ENCODE measurements around the gene FABP7.

GRCh38 chr6:122751326-122751725 is 28.2 kb upstream of the FABP7 start:
- TF ChIP-seq, protein P1, sequence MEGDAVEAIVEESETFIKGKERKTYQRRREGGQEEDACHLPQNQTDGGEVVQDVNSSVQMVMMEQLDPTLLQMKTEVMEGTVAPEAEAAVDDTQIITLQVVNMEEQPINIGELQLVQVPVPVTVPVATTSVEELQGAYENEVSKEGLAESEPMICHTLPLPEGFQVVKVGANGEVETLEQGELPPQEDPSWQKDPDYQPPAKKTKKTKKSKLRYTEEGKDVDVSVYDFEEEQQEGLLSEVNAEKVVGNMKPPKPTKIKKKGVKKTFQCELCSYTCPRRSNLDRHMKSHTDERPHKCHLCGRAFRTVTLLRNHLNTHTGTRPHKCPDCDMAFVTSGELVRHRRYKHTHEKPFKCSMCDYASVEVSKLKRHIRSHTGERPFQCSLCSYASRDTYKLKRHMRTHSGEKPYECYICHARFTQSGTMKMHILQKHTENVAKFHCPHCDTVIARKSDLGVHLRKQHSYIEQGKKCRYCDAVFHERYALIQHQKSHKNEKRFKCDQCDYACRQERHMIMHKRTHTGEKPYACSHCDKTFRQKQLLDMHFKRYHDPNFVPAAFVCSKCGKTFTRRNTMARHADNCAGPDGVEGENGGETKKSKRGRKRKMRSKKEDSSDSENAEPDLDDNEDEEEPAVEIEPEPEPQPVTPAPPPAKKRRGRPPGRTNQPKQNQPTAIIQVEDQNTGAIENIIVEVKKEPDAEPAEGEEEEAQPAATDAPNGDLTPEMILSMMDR (IDR thresholded peaks at IDR 0.05) = no peak
- no peak for TF ChIP-seq POLR2A (IDR thresholded peaks at IDR 0.05; ENCODE audit: low read depth)

Measured in esophagus muscularis mucosa (tissue), 3 donors.